Eye (tissue), 1 donor: Measurements from ENCODE around the gene OR4D2.
"Not testable (repeated sequence)": the region's sequence is repeated elsewhere in the genome, so short reads cannot be mapped to it uniquely, and the experiment has no call there.

ENCODE experiments used
- DNase-seq: peaks from one replicate; pipeline ENCODE4 v3.0.0-alpha.2; 2015

The OR4D2 gene

GRCh38 chr17:58166682-58167081 is at the start of gene OR4D2:
Gene OR4D2 (plus strand): TSS chr17:58166982. CDS start chr17:58169656, 2,674 bp downstream.
- no peak for DNase-seq

- DNase-seq: no peak
Observed at GRCh38 chr17:58117382-58117781, 49.4 kb upstream of the OR4D2 start.

- no peak for DNase-seq
Observed at GRCh38 chr17:58119491-58119890, 47.3 kb upstream of the OR4D2 start.

GRCh38 chr17:58120195-58120822 is 46.5 kb upstream of the OR4D2 start:
- DNase-seq: peak; percentile 84

GRCh38 chr17:58121925-58122324 is 44.9 kb upstream of the OR4D2 start:
- DNase-seq: peak; percentile 14

GRCh38 chr17:58127846-58128245 is 38.9 kb upstream of the OR4D2 start:
- no peak for DNase-seq

GRCh38 chr17:58132697-58133096 is 34.1 kb upstream of the OR4D2 start:
- not testable (repeated sequence) for DNase-seq

GRCh38 chr17:58136669-58137279 is 30.0 kb upstream of the OR4D2 start:
- DNase-seq: no peak

GRCh38 chr17:58141505-58141904 is 25.3 kb upstream of the OR4D2 start:
- no peak for DNase-seq

GRCh38 chr17:58143335-58143734 is 23.4 kb upstream of the OR4D2 start:
- not testable (repeated sequence) for DNase-seq

GRCh38 chr17:58144801-58145200 is 22.0 kb upstream of the OR4D2 start:
- DNase-seq: no peak

- DNase-seq: no peak
Observed at GRCh38 chr17:58147930-58148434, 18.8 kb upstream of the OR4D2 start, which contains the start of gene OR4D1. Gene OR4D1 (plus strand): TSS chr17:58148384. CDS start chr17:58155154, 6,770 bp downstream.

GRCh38 chr17:58148609-58149008 is 18.2 kb upstream of the OR4D2 start:
- no peak for DNase-seq

- no peak for DNase-seq
Observed at GRCh38 chr17:58150394-58150793, 16.4 kb upstream of the OR4D2 start.

- no peak for DNase-seq
Observed at GRCh38 chr17:58153046-58153445, 13.7 kb upstream of the OR4D2 start.

- no peak for DNase-seq
Observed at GRCh38 chr17:58153671-58154070, 13.1 kb upstream of the OR4D2 start.

GRCh38 chr17:58156839-58157803 is 9.7 kb upstream of the OR4D2 start:
- DNase-seq: peak; percentile 67

- no peak for DNase-seq
Observed at GRCh38 chr17:58158181-58158580, 8.6 kb upstream of the OR4D2 start.

- no peak for DNase-seq
Observed at GRCh38 chr17:58161566-58161965, 5.2 kb upstream of the OR4D2 start.

- no peak for DNase-seq
Observed at GRCh38 chr17:58165981-58166380, 801 bp upstream of the OR4D2 start.

- no peak for DNase-seq
Observed at GRCh38 chr17:58170622-58171021, 3.8 kb downstream of the OR4D2 start.

GRCh38 chr17:58172369-58173071 is 5.7 kb downstream of the OR4D2 start:
- peak; percentile 10 for DNase-seq

- DNase-seq: no peak
Observed at GRCh38 chr17:58174871-58175270, 8.1 kb downstream of the OR4D2 start.
